ENCODE data around the gene GRB10. TPM values are rescaled to one million over a fixed set of nuclear protein-coding genes. Genes with fewer than 3 reads are reported as not detected.

The GRB10 gene
- total and polyA plus RNA-seq, 2 of the 8 experiments (the other 6 are each of a cell fraction or from before 2014, with no cell fraction given) = 35.7 to 97.0 TPM

- ChIA-PET POLR2A (ENCODE audit: partially characterized antibody) (interaction anchor here (1.0 to 1.3 kb wide), 4 partner anchors 9 to 21 kb away, joined by 3 to 4 read pairs (median 3); no protein-coding TSS in a partner anchor), CTCF (ENCODE audit: partially characterized antibody) (interaction anchor here (0.9 to 1.7 kb wide), 4 partner anchors 14 to 336 kb away, joined by 3 to 6 read pairs (median 4); no protein-coding TSS in a partner anchor)
- no peak overlapping the region; the same call in 1 of the 2 replicates for H2BK5ac ChIP-seq (ENCODE audit: low read depth, low read length)
- no peak overlapping the region for H2BK120ac ChIP-seq (replicated peaks; ENCODE audit: low read depth, low read length)
- no peak overlapping the region for H3K9ac ChIP-seq (replicated peaks in 1 of 4; ENCODE audit: extremely low read depth in 1 of 4, low read depth in 3 of 4, low read length in 3 of 4)
- 88% methylated on average over 6 of the region's 6 CpGs; no CpG with 5 or more reads in 1 of the 2 experiments for WGBS, 2 experiments (ENCODE audit: extremely low coverage in 1 of 2, insufficient coverage in 1 of 2, insufficient read length in 1 of 2, insufficient replicate concordance in 2 of 2, low coverage in 1 of 2, low lambda C conversion rate in 2 of 2, missing lambda C conversion rate in 1 of 2)
- peaks cover 2 to 11% (median 3%) of the 10 kb centered on the region in 4 experiments; a peak in 5 of 7 replicates for H3K4me1 ChIP-seq (replicated peaks in 1 of 4; ENCODE audit: control insufficient read depth in 3 of 4, insufficient read depth in 4 of 4, low read length in 3 of 4)
- H4K91ac ChIP-seq (replicated peaks; ENCODE audit: insufficient read length, low read length) = no peak overlapping the region
- no peak overlapping the region for H3K14ac ChIP-seq (ENCODE audit: insufficient read length)
- H2BK12ac ChIP-seq (ENCODE audit: low read depth, low read length) = no peak overlapping the region
- no peak overlapping the region for H2BK15ac ChIP-seq (ENCODE audit: low read length)
- no peak overlapping the region for H3K4ac ChIP-seq (replicated peaks; ENCODE audit: insufficient read length, low read depth, low read length)
- no peak overlapping the region for H2BK20ac ChIP-seq (ENCODE audit: low read length)
- no peak overlapping the region for H3K27ac ChIP-seq (ENCODE audit: low read depth, low read length)
- H3K36me3 ChIP-seq (ENCODE audit: control insufficient read depth in 2 of 4, insufficient read depth in 4 of 4, low read length in 3 of 4) = peaks cover 0 to 7% (median 0%) of the 10 kb centered on the region in 4 experiments; a peak in 1 of 8 replicates
- H3K23ac ChIP-seq (ENCODE audit: insufficient read length) = no peak overlapping the region
- H3K18ac ChIP-seq (ENCODE audit: extremely low read depth, low read length) = no peak overlapping the region
- no peak overlapping the region for H2AK5ac ChIP-seq (ENCODE audit: low read depth, low read length)
- H4K8ac ChIP-seq (ENCODE audit: extremely low read depth, insufficient read depth, low read length) = no peak overlapping the region
- DNase-seq (ENCODE audit: low read depth in 1 of 2, low spot score in 2 of 2) (no peak), FAIRE-seq (no peak)
- peaks cover 16 to 39% of the 10 kb centered on the region in 2 experiments for H4K20me1 ChIP-seq (replicated peaks in 1 of 2; ENCODE audit: control insufficient read depth in 1 of 2, insufficient read depth in 2 of 2, low read length in 2 of 2)
- no peak overlapping the region for H4K5ac ChIP-seq (ENCODE audit: insufficient read length, low read depth, low read length)
- no peak overlapping the region for H3K56ac ChIP-seq (replicated peaks; ENCODE audit: insufficient read length, low read depth, low read length)
- H3K4me2 ChIP-seq (ENCODE audit: insufficient read depth in 1 of 2, low read depth in 2 of 2, low read length in 2 of 2) = no peak overlapping the region
- H3K79me1 ChIP-seq (ENCODE audit: low read depth, low read length) = peaks cover 28% of the 10 kb centered on the region
- no peaks in the 10 kb centered on the region for H3K9me3 ChIP-seq (ENCODE audit: insufficient read depth in 2 of 2, low read depth in 1 of 2, low read length in 1 of 2)
- H3K4me3 ChIP-seq (ENCODE audit: extremely low read depth in 1 of 4, insufficient read depth in 2 of 4, low read depth in 3 of 4, low read length in 4 of 4) = no peak overlapping the region
- peaks cover 0 to 95% of the 10 kb centered on the region in 2 experiments; a peak in 3 of 4 replicates for H3K79me2 ChIP-seq (ENCODE audit: control insufficient read depth in 1 of 2, insufficient read depth in 2 of 2, low read length in 2 of 2)
- H3K27me3 ChIP-seq (replicated peaks in 1 of 4; ENCODE audit: control insufficient read depth in 3 of 4, extremely low read depth in 1 of 4, insufficient read depth in 3 of 4, low read length in 3 of 4) = no peaks in the 10 kb centered on the region
- H2AFZ ChIP-seq (ENCODE audit: low read length) = no peak overlapping the region
- no peaks in the 10 kb centered on the region for H3K23me2 ChIP-seq (ENCODE audit: low read depth, low read length)
These were observed 28.5 kb downstream of the GRB10 start for GRCh38 chr7:50754241-50754640.

All from H1 (cell line).